HepG2 (cell line): ENCODE measurements around the gene BTAF1. TPM values are rescaled to one million over a fixed set of nuclear protein-coding genes. Genes with fewer than 3 reads are reported as not detected.

ENCODE experiments used
- ATAC-seq: fragments of 200-7000 bp; cut with Tn5 transposase; 3 replicates; pipeline ENCODE4 v1.9.1; 2020; ENCODE audit warnings: mild to moderate bottlenecking, moderate library complexity
- BruUV-seq: library from RNA; stranded (reverse); fragments of 400-500 nt; replicated peaks from 2 replicates; lab custom pipeline; 2021; lab: Mats Ljungman, UMichigan
- CTCF ChIA-PET: fragments of 300-600 bp; formaldehyde crosslinking; extraction: SDS; loops from one replicate; lab custom pipeline; 2021; ENCODE audit warnings: low total read pairs, inconsistent platforms, low intra/inter-chr PET ratio; lab: Yijun Ruan, JAX
- POLR2A ChIA-PET: fragments of 350-600 bp; sonication (Branson Sonifier 250); formaldehyde crosslinking; loops from one replicate; lab custom pipeline; 2020; ENCODE audit warnings: antibody characterized with exemption, inconsistent platforms; lab: Yijun Ruan, JAX
- DNase-seq: peaks from one replicate; pipeline ENCODE4 v3.0.0-alpha.2; 2015; ENCODE audit warnings: low spot score
- FAIRE-seq: peaks from 3 replicates; lab custom pipeline; 2011; peaks lifted over from hg19 to GRCh38; lab: Jason Lieb, UNC
- H2AFZ ChIP-seq: one replicate; pipeline ENCODE4 v1.6.1; 2011; ENCODE audit warnings: low read length, inconsistent platforms
- H3K27ac ChIP-seq: fragments of 300-600 bp; 3 replicates; pipeline ENCODE4 v1.8.0; 2011; ENCODE audit warnings: mixed run types, mild to moderate bottlenecking, mixed read lengths, low read length, inconsistent platforms; ENCODE audit not compliant: insufficient read depth; ENCODE audit errors: extremely low read length
- H3K27me3 ChIP-seq, 2 experiments: fragments of 200-600 bp in 1 of 2; 2 replicates in 1 of 2; 3 replicates in 1 of 2; pipeline versions ENCODE4 v1.6.0 to v1.8.0; 2011; ENCODE audit warnings: low read length in 2 of 2, mild to moderate bottlenecking in 2 of 2, moderate library complexity in 2 of 2, inconsistent platforms in 1 of 2; ENCODE audit not compliant: insufficient read depth in 2 of 2, control insufficient read depth in 1 of 2
- H3K36me3 ChIP-seq, 2 experiments: fragments of 200-600 bp in 1 of 2; replicated peaks in 1 of 2; 2 replicates in 1 of 2; 3 replicates in 1 of 2; pipeline versions ENCODE4 v1.5.1 to v1.8.0; 2011; ENCODE audit warnings: low read length in 2 of 2, inconsistent platforms in 1 of 2; ENCODE audit not compliant: insufficient read depth in 2 of 2, control insufficient read depth in 1 of 2
- H3K4me1 ChIP-seq: 2 replicates; pipeline ENCODE4 v1.5.1; 2012; ENCODE audit warnings: low read length, inconsistent platforms; ENCODE audit not compliant: insufficient read depth
- H3K4me2 ChIP-seq: 2 replicates; pipeline ENCODE4 v1.6.0; 2011; ENCODE audit warnings: low read depth, low read length, inconsistent platforms
- H3K4me3 ChIP-seq, 3 experiments: fragments of 200-600 bp in 1 of 3; sonication (generic), shearing (Covaris generic) in 1 of 3; replicated peaks in 1 of 3; 2 replicates each; pipeline ENCODE4 v1.5.1; 2011 to 2016; ENCODE audit warnings: low read length in 3 of 3, inconsistent platforms in 2 of 3, low read depth in 2 of 3, mild to moderate bottlenecking in 2 of 3, control low read depth in 1 of 3, mixed read lengths in 1 of 3; ENCODE audit not compliant: insufficient read depth in 1 of 3
- H3K79me2 ChIP-seq: one replicate; pipeline ENCODE4 v1.6.1; 2011; ENCODE audit warnings: low read length, inconsistent platforms; ENCODE audit not compliant: insufficient read depth
- H3K9ac ChIP-seq: 2 replicates; pipeline ENCODE4 v1.6.0; 2011; ENCODE audit warnings: mild to moderate bottlenecking, low read depth, low read length, inconsistent platforms; ENCODE audit not compliant: insufficient read depth
- H3K9me3 ChIP-seq: 2 replicates; pipeline ENCODE4 v1.5.1; 2012; ENCODE audit warnings: mild to moderate bottlenecking, low read length
- H4K20me1 ChIP-seq: 2 replicates; pipeline ENCODE4 v1.6.0; 2011; ENCODE audit warnings: inconsistent platforms, mild to moderate bottlenecking, low read length, moderate library complexity; ENCODE audit not compliant: insufficient read depth
- LCORL ChIP-seq, 2 experiments: fragments of 450-650 bp in 1 of 2; sonication (generic) in 1 of 2; formaldehyde crosslinking in 1 of 2; IDR thresholded peaks; 2 replicates each; pipeline versions ENCODE4 v1.5.0 to v1.6.1; 2017 to 2020; ENCODE audit warnings: antibody characterized with exemption in 1 of 2, missing genetic modification reagents in 1 of 2
- POLR2A ChIP-seq, 2 experiments: IDR thresholded peaks; 2 replicates each; pipeline ENCODE4 v1.6.1; 2011; ENCODE audit warnings: low read depth in 2 of 2, low read length in 2 of 2, mild to moderate bottlenecking in 1 of 2, moderate library complexity in 1 of 2; ENCODE audit not compliant: insufficient read depth in 1 of 2
- SAFB2 ChIP-seq: sonication (generic); formaldehyde crosslinking; IDR thresholded peaks from 2 replicates; pipeline ENCODE4 v1.5.1; 2020; ENCODE audit warnings: missing genetic modification reagents, low read depth, mild to moderate bottlenecking, borderline replicate concordance
- SIX1 ChIP-seq: sonication (generic); formaldehyde crosslinking; IDR thresholded peaks from 2 replicates; pipeline ENCODE4 v1.4.0; 2020; ENCODE audit warnings: missing genetic modification reagents, borderline replicate concordance
- SRY ChIP-seq: sonication (generic); formaldehyde crosslinking; IDR thresholded peaks from 2 replicates; pipeline ENCODE4 v1.8.0; 2022; ENCODE audit warnings: mild to moderate bottlenecking, missing genetic modification reagents
- SUZ12 ChIP-seq: fragments of 150-350 bp; IDR thresholded peaks from 2 replicates; pipeline ENCODE4 v1.6.1; 2014; ENCODE audit warnings: low read depth, low read length
- TCF7 ChIP-seq: sonication (generic); IDR thresholded peaks from 2 replicates; pipeline ENCODE4 v1.6.1; 2016; ENCODE audit warnings: antibody characterized with exemption, low read depth
- ZNF10 ChIP-seq: sonication (generic); formaldehyde crosslinking; IDR thresholded peaks from 2 replicates; pipeline ENCODE4 v1.4.0; 2020; ENCODE audit warnings: mild to moderate bottlenecking, low read depth, missing genetic modification reagents, borderline replicate concordance
- ZNF619 ChIP-seq: sonication (generic); formaldehyde crosslinking; IDR thresholded peaks from 2 replicates; pipeline ENCODE4 v1.4.0; 2020; ENCODE audit warnings: mild to moderate bottlenecking, missing genetic modification reagents
- ZNF691 ChIP-seq: sonication (generic); formaldehyde crosslinking; IDR thresholded peaks from 2 replicates; pipeline ENCODE4 v1.4.0; 2020; ENCODE audit warnings: missing genetic modification reagents, low read depth, mild to moderate bottlenecking, borderline replicate concordance
- ZNF737 ChIP-seq: sonication (generic); formaldehyde crosslinking; IDR thresholded peaks from 2 replicates; pipeline ENCODE4 v1.5.0; 2020; ENCODE audit warnings: missing genetic modification reagents, mild to moderate bottlenecking, borderline replicate concordance
- WGBS: methylation state at CpG from one replicate; pipeline ENCODE4 v1.1.6; 2017; ENCODE audit warnings: low lambda C conversion rate; 5-methylcytosine and 5-hydroxymethylcytosine counted together
- in situ Hi-C: cut with HindIII; loops from 2 replicates; pipeline ENCODE4 v1.10.0; 2017; ENCODE audit warnings: low pct_unique_long_range_greater_than_20kb; ENCODE audit not compliant: extremely low pct_ligation_motif_present
- intact Hi-C: fragments of 100-400 bp; cut with micrococcal nuclease; formaldehyde crosslinking; loops from one replicate; pipeline ENCODE4 v1.10.0; 2022; ENCODE audit not compliant: unreplicated experiment
- polyA plus RNA-seq, 8 experiments: library from polyadenylated mRNA; depleted of rRNA in 3 of 8; stranded (reverse) in 7 of 8; unstranded in 1 of 8; fragments of >200 nt; fragmentation: Illumina TruSeq in 4 of 8; extraction: Trizol in 4 of 8; gene quantifications; 2 replicates each; pipeline versions ENCODE4 v1.2.1 to v1.2.3, GENCODE V29; 2011 to 2016; ENCODE audit warnings: low read depth in 4 of 8, missing spikeins in 1 of 8, mixed read lengths in 1 of 8; ENCODE audit not compliant: insufficient read depth in 1 of 8
- total RNA-seq, 5 experiments: library from RNA; depleted of rRNA; stranded (reverse); fragments of >200 nt; fragmentation: Illumina TruSeq; extraction: Trizol; gene quantifications; 2 replicates each; pipeline ENCODE4 v1.2.3, GENCODE V29; 2016; ENCODE audit warnings: low read depth in 1 of 5

The BTAF1 gene
- total and polyA plus RNA-seq, 2 of the 13 experiments (the other 11 are each of a cell fraction or from before 2014, with no cell fraction given): 38.6 to 54.1 TPM

- Histone ChIP-seq H3K4me1 (peaks cover 38% of the 10 kb centered on the region), H3K4me2 (peak overlapping the region; percentile 89), H3K36me3 (no peaks in the 10 kb centered on the region), H3K79me2 (peaks cover 2% of the 10 kb centered on the region), H3K27ac (peak overlapping the region; percentile 61), H3K27me3 (no peaks in the 10 kb centered on the region; a peak in 1 of 5 replicates), H2AFZ (no peak overlapping the region), H3K4me3 (peak overlapping the region; percentile 69 to 80 (median 78)), H3K9ac (peak overlapping the region; percentile 70), H3K9me3 (no peaks in the 10 kb centered on the region), H4K20me1 (no peaks in the 10 kb centered on the region)
- intact Hi-C loops (loop anchor here (2.0 kb wide), 1 partner anchor 17 kb away; no protein-coding TSS in a partner anchor), in situ Hi-C loops (loop anchor here (5.0 kb wide), 1 partner anchor 151 kb away; no protein-coding TSS in a partner anchor)
- TF ChIP-seq ZNF10 (CRISPR knock-in tag) (no peak), SAFB2 (CRISPR knock-in tag) (no peak), SIX1 (CRISPR knock-in tag) (no peak), LCORL (IDR thresholded peaks at IDR 0.05) (no peak), LCORL (CRISPR knock-in tag; IDR thresholded peaks at IDR 0.05) (0 out of 2 replicates have a peak, but pooled peaks have one; percentile 12), TCF7 (no peak), ZNF737 (no peak), ZNF619 (CRISPR knock-in tag) (0 out of 2 replicates have a peak, but pooled peaks have one; percentile 9), SUZ12 (no peak), SRY (no peak), POLR2A (IDR thresholded peaks at IDR 0.05; ENCODE audit: insufficient read depth in 1 of 2, low read depth in 2 of 2, low read length in 2 of 2) (peak in 1 of 2 experiments; percentile 52; a peak in 1 of 4 replicates), ZNF691 (CRISPR knock-in tag) (0 out of 2 replicates have a peak, but pooled peaks have one; percentile 0)
- DNase-seq: no peak
- CTCF ChIA-PET: interaction anchor here (1.7 kb wide), 1 partner anchor 150 kb away, joined by 3 read pairs; no protein-coding TSS in a partner anchor
- WGBS: 15% methylated on average over 18 of the region's 18 CpGs
- no peak for FAIRE-seq
- POLR2A ChIA-PET: interaction anchor here (1.0 to 2.2 kb wide), 4 partner anchors 16 to 110 kb away, joined by 5 to 13 read pairs (median 9); partner anchors contain the start of genes BTAF1 and TNKS2
- no TSS peak for BruUV-seq
- ATAC-seq: peak; percentile 41; the same call in 2 of the 3 replicates
These were observed 15.6 kb upstream of the BTAF1 start for GRCh38 chr10:91907914-91908336.
